Stimulated activated memory B cell treated with anti-CD40 and anti-IgM and Interleukin-4, amounts not matched to agents 10 μg/mL and 1 μg/mL and 100 μg/mL, for 72 hours (primary cell): ENCODE results near the gene PCMTD2.

Experiments
- ATAC-seq: fragments of 150-1000 bp; cut with Tn5 transposase; 2 replicates; pipeline ENCODE4 v1.10.0; 2021
- H3K27ac Mint-ChIP-seq: one replicate; pipeline ENCODE4 v1.8.0; 2022; ENCODE audit warnings: mild to moderate bottlenecking, mixed read lengths
- H3K27me3 Mint-ChIP-seq: one replicate; pipeline ENCODE4 v1.8.0; 2022; ENCODE audit warnings: mixed read lengths
- H3K36me3 Mint-ChIP-seq: one replicate; pipeline ENCODE4 v1.8.0; 2022; ENCODE audit warnings: mixed read lengths
- H3K4me1 Mint-ChIP-seq: one replicate; pipeline ENCODE4 v1.8.0; 2022; ENCODE audit warnings: mixed read lengths
- H3K4me3 Mint-ChIP-seq: one replicate; pipeline ENCODE4 v1.8.0; 2022; ENCODE audit warnings: mild to moderate bottlenecking, moderate library complexity, mixed read lengths
- H3K9me3 Mint-ChIP-seq: one replicate; pipeline ENCODE4 v1.8.0; 2022; ENCODE audit warnings: mixed read lengths

PCMTD2 gene

DNA sequence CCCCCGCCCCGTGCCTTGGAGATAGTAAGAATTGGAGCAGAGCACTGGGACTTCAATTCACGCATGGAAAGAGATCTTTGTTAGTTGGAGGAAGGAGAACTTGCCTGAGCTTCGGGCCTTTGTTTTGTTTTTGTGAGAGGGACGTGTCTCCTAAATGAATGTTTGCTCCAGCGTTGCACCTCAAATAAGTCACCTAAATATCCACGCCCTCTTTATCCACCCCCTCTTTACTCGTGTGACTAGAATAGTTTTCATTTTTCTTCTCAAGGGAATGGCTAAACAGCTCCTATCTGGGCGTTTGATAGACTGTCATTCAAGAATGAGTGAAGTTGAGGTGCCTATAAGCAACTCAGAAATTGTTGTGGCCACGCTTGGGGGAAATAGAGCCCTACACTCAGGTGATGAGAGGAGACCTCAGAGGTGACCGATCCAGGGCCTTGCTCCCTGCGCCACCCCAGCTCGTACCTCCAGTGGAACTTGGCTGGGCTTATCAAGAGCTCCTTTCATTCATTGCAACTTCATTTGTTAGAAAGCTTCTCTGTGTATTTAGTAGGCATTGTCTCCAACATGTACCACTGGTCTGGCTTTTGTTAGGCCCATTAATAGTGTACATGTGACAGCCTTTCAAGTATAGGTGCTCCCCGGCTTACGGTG lies 861 bp downstream of the PCMTD2 start:
- Mint-ChIP-seq H3K27ac (peak overlapping the region; percentile 99), H3K4me1 (peaks cover 74% of the 10 kb centered on the region), H3K27me3 (no peaks in the 10 kb centered on the region), H3K4me3 (peak overlapping the region; percentile 100), H3K36me3 (peaks cover 21% of the 10 kb centered on the region), H3K9me3 (no peaks in the 10 kb centered on the region)
- no peak for ATAC-seq

DNA sequence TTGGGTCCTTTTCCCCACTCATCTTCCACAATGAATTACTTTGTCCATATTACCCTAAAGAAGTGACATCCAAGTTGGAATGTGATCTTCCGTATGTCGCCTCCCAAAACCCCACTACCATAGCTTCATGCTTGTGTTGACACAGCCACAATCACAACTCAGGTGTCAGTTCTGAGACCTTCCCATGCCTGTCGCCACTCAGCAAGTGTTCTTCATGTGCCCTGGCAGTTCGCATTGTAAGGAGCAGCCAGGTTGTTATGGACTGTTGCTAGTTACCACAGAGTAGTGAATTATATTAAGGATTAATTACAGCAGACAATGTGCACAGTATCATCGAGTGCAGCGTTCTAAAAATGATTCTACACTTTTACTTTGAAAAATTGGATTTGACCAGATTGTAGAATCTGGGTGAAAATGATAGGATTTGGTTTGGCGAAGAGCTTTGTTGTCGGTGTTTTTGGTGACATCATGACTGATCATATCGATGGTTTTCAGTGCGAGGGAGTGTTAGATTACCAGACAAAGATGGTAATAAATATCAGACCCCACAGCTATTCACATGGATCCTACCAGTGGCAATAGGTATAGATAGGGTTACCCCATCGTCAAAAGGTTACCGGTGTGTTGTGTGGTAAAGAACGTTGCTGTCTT lies 1.7 kb downstream of the PCMTD2 start:
- Mint-ChIP-seq H3K36me3 (peaks cover 24% of the 10 kb centered on the region), H3K4me1 (peaks cover 75% of the 10 kb centered on the region), H3K27ac (peak overlapping the region; percentile 99), H3K4me3 (peak overlapping the region; percentile 100), H3K9me3 (no peaks in the 10 kb centered on the region), H3K27me3 (no peaks in the 10 kb centered on the region)
- ATAC-seq = no peak

DNA sequence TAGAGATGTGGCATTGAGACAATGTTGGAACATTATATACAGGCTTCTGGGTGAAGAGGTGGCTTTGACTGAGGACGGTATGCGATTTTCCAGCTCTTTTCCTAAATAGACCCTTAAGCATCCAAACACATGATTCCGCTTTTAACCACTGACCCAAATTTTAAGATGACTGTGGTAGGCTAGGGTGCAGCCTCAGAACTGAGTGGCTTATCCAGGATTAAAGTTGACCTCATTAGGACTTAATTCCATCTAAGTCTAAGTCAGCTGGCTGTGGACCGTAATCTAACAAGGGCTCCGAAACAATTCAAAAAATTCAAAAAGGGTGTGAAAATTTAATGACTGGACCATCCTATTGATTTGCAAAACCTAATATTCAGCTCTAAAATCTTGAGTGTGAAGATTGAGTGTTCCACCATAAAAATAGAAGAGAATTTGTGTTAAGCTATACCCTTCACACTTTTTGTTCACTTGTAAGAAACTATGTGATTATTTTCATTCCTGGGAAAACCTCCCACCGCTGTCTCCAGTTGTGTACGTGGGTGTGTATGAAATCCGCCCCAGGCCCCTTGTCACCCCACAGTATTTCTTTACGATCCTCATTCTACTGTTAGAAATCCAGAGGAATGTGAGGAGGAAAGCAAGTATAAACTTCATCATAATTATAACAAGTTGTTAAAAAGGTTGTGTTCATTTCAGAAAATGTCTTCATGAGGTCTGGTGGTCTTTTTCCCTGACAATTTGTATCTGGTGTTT lies 2.7 kb downstream of the PCMTD2 start:
- H3K27me3 Mint-ChIP-seq = no peaks in the 10 kb centered on the region
- H3K4me3 Mint-ChIP-seq = no peak overlapping the region
- no peak overlapping the region for H3K27ac Mint-ChIP-seq
- H3K4me1 Mint-ChIP-seq = peaks cover 75% of the 10 kb centered on the region
- H3K9me3 Mint-ChIP-seq = no peaks in the 10 kb centered on the region
- no peak for ATAC-seq
- H3K36me3 Mint-ChIP-seq = peaks cover 34% of the 10 kb centered on the region

DNA sequence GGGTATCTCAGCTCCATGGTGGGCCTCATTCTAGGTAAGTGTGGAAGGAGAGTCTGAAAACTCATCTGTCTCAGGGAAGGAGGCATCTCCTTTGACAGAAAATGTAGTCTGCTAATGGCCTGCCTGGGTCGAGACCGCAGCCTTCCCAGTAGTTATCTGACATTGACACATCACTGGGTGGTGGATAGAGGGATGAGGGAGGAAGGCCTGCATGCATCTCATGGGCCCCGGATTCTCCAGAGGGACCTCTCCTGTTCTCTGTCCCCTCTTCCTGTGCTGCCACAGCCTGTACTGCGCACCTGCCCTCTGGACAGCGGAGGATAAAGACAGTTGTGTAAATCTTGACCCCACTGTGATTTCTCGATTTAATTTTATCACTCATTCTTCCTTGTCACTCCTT lies 4.7 kb downstream of the PCMTD2 start:
- no peaks in the 10 kb centered on the region for H3K9me3 Mint-ChIP-seq
- peaks cover 63% of the 10 kb centered on the region for H3K4me1 Mint-ChIP-seq
- peaks cover 41% of the 10 kb centered on the region for H3K36me3 Mint-ChIP-seq
- no peaks in the 10 kb centered on the region for H3K27me3 Mint-ChIP-seq
- no peak overlapping the region for H3K4me3 Mint-ChIP-seq
- H3K27ac Mint-ChIP-seq = no peak overlapping the region
- ATAC-seq = no peak

DNA sequence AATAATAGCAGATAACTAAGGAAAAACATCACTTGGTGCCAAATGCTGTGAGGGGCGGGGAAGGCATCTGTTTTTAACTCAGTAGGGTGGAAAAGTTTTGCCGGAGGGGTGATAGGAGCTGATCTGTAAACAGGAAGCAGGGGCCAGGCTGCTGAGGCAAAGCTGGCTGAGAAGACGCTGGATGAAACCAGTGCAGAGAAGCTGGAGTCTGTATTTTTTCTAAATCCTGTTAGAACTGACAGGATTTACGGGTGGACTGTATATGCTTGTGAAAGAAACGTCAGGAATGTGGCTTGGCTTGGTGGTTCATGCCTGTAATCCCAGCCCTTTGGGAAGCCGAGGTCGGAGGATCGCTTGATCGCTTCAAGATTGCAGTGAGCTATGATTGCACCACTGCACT lies 5.6 kb downstream of the PCMTD2 start:
- Mint-ChIP-seq H3K4me1 (peaks cover 60% of the 10 kb centered on the region), H3K9me3 (no peaks in the 10 kb centered on the region), H3K27me3 (no peaks in the 10 kb centered on the region), H3K4me3 (no peak overlapping the region), H3K27ac (no peak overlapping the region), H3K36me3 (peaks cover 48% of the 10 kb centered on the region)
- no peak for ATAC-seq

DNA sequence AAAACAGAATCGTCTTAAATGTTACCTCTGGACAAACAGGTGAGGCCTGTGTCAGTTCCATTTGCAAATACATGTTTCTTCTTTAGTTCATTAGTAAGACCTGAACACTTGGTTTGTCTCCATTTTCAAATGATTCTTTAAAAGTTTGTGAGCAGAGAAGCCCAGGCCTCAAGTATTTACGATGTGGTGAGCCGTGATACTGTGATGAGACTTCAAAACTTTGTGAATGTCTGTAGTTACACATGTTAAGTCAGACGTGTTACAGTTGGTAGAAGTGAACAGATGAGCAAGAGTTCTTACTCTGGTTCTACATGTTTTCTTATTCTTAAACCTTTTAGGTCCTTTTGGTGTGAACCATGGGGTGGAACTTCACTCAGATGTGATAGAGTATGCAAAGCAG lies 8.5 kb downstream of the PCMTD2 start:
- peaks cover 31% of the 10 kb centered on the region for H3K4me1 Mint-ChIP-seq
- peaks cover 53% of the 10 kb centered on the region for H3K36me3 Mint-ChIP-seq

DNA sequence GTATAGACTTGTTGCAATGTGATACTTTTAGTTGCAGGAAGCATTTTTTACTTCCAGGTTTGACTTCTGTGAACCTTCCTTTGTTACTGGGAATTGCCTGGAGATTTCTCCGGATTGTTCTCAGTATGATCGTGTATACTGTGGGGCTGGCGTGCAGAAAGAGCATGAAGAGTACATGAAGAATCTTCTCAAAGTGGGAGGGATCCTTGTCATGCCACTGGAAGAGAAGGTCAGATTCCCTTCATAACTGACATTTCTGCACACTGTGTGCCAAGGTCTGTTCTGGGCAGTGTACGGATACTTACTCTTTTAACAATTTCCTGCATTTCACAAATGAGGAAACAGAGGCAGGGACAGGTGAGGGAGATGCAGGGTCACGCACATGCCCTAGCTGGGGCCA lies 9.7 kb downstream of the PCMTD2 start:
- Mint-ChIP-seq H3K27me3 (no peaks in the 10 kb centered on the region), H3K27ac (no peak overlapping the region), H3K4me1 (peaks cover 36% of the 10 kb centered on the region), H3K9me3 (peaks cover 2% of the 10 kb centered on the region), H3K36me3 (peaks cover 61% of the 10 kb centered on the region), H3K4me3 (no peak overlapping the region)
- ATAC-seq = no peak

More for the DNA sequence above, 8.5 kb downstream of the PCMTD2 start:
- ATAC-seq = no peak
- no peak overlapping the region for H3K27ac Mint-ChIP-seq
- no peak overlapping the region for H3K4me3 Mint-ChIP-seq
- no peaks in the 10 kb centered on the region for H3K27me3 Mint-ChIP-seq
- H3K9me3 Mint-ChIP-seq = no peaks in the 10 kb centered on the region

DNA sequence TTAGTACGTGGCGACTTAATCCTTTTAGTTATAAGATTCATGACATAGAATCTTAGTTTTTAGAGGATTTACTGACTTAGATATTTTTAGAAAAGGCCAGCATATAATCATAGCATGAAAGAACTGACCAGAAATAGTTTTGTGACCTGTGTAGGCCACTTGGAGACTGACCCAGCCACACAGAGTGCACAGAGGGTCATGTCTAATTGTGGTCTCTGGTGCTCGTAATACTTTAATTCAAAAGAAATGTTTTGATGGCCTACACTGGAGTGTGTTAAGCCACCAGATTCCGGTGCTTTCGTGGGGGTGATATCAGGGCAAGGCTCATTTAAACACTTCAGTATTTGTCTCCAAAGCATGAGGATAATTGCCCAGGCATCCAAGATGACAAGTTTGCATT lies 11.4 kb downstream of the PCMTD2 start:
- Mint-ChIP-seq H3K27ac (no peak overlapping the region), H3K9me3 (peaks cover 3% of the 10 kb centered on the region), H3K4me1 (peaks cover 31% of the 10 kb centered on the region), H3K36me3 (peaks cover 59% of the 10 kb centered on the region), H3K4me3 (no peak overlapping the region), H3K27me3 (no peaks in the 10 kb centered on the region)
- no peak for ATAC-seq

DNA sequence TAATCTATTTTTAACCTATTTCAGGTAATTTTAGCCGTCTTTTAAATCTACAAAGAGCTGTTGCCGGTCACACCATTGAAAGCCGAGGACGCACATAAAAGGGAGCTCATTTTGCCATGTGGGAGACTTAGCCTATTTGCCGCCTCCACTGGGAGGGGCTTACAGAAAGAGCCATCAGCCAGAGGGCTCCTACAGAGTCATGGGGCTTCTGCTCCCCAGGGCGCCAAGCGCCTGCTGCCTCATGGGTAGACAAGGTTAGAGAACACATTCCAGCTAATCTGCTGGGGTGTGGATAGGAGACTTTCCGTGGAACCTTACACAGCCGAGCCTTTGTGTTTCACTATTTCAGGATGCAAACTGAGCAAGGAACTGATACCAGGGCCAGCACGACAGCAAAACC lies 12.6 kb downstream of the PCMTD2 start:
- H3K36me3 Mint-ChIP-seq = peaks cover 55% of the 10 kb centered on the region
- H3K4me1 Mint-ChIP-seq = peaks cover 22% of the 10 kb centered on the region
- H3K4me3 Mint-ChIP-seq = no peak overlapping the region

DNA sequence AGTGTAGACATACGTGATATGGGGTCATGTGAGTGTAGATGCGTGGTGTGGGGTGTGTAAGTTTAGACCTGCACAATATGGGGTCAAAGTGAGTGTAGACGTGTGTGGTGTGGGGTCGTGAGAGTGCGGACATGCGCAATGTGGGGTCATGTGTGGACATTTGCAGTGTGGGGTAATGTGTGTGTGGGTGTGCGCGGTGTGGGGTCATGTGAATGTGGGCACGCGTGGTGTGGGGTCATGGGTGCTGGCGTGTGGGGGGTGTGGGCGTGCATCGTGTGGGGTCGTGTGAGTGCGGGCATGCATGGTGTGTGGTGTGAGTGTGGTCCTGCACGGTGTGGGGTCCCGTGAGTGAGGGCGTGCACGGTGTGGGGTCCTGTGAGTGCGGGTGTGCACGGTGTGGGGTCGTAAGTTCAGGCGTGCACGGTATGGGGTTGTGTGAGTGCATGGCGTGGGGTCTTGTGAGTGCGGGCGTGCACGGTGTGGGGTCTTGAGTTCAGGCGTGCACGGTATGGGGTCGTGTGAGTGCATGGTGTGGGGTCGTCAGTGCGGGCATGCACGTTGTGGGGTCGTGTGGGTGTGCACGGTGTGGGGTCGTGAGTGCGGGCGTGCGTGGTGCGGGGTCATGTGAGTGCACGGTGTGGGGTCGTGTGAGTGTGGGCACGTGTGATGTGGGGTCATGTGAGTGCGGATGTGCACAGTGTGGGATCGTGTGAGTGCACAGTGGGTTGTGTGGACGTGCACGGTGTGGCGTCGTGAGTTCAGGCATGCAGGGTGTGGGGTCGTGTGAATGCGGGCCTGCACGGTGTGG lies 14.3 kb downstream of the PCMTD2 start:
- Mint-ChIP-seq H3K4me1 (peaks cover 20% of the 10 kb centered on the region), H3K36me3 (peaks cover 63% of the 10 kb centered on the region), H3K4me3 (no peak overlapping the region), H3K9me3 (peaks cover 3% of the 10 kb centered on the region), H3K27me3 (no peaks in the 10 kb centered on the region), H3K27ac (no peak overlapping the region)
- ATAC-seq = peak; percentile 55

More for the DNA sequence above, 12.6 kb downstream of the PCMTD2 start:
- no peak for ATAC-seq
- H3K27ac Mint-ChIP-seq = no peak overlapping the region
- H3K27me3 Mint-ChIP-seq = no peaks in the 10 kb centered on the region
- peaks cover 3% of the 10 kb centered on the region for H3K9me3 Mint-ChIP-seq

DNA sequence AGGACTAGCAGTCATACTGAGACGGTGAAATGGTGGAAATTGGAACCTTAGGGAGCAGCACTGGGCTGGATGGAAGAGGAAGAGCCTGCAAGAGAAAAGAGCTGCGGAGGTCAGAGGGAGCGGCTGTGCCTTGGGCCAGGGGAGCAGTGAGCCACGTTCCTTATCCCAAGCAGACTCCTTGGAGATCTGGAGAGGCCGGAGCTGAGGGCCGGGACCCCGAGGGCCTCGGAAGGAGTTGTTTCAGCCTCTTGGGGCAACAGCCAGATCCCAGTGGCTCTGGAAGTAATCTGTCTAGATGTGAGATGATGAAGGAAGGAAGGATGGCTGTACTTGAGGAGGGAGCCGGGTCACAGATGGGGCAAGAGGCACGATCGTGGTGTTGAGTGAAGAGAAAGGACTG lies 16.1 kb downstream of the PCMTD2 start:
- Mint-ChIP-seq H3K9me3 (peaks cover 3% of the 10 kb centered on the region), H3K36me3 (peaks cover 57% of the 10 kb centered on the region), H3K4me3 (no peak overlapping the region), H3K27ac (no peak overlapping the region), H3K4me1 (peaks cover 20% of the 10 kb centered on the region), H3K27me3 (no peaks in the 10 kb centered on the region)
- no peak for ATAC-seq

DNA sequence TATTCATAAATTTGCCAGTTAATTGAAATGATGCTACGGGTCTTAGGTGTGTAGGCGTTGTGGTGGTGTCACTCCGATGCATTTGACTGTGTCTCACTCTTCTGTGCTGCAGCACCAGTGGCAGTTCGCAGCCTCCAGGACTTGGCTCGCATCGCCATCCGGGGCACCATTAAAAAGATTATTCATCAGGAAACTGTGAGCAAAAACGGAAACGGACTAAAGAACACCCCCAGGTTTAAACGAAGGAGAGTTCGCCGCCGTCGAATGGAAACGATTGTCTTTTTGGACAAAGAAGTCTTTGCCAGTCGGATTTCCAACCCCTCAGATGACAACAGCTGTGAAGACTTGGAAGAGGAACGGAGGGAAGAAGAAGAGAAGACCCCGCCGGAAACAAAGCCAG lies 17.6 kb downstream of the PCMTD2 start:
- Mint-ChIP-seq H3K4me3 (no peak overlapping the region), H3K27ac (no peak overlapping the region), H3K36me3 (peaks cover 67% of the 10 kb centered on the region), H3K4me1 (peaks cover 20% of the 10 kb centered on the region), H3K27me3 (no peaks in the 10 kb centered on the region), H3K9me3 (peaks cover 3% of the 10 kb centered on the region)
- no peak for ATAC-seq

DNA sequence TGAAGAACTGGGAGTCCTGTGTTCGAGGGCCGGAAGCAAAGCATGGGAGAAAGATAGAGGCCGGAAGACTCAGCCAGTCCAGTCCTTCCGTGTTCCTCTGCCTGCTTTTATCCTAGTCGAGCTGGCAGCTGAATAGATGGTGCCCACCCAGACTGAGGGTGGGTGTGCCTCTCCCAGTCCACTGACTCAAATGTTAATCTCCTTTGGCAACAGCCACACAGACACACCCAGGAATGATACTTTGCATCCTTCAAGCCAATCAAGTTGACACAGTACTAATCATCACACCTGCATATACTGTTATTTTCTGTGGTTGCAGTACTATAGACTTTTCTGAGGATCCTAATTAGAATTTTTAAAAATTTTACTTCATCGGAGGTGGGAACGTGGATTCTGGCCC lies 21.3 kb downstream of the PCMTD2 start:
- Mint-ChIP-seq H3K4me1 (peaks cover 2% of the 10 kb centered on the region), H3K36me3 (peaks cover 35% of the 10 kb centered on the region), H3K27me3 (no peaks in the 10 kb centered on the region), H3K9me3 (no peaks in the 10 kb centered on the region), H3K4me3 (no peak overlapping the region), H3K27ac (no peak overlapping the region)
- no peak for ATAC-seq

DNA sequence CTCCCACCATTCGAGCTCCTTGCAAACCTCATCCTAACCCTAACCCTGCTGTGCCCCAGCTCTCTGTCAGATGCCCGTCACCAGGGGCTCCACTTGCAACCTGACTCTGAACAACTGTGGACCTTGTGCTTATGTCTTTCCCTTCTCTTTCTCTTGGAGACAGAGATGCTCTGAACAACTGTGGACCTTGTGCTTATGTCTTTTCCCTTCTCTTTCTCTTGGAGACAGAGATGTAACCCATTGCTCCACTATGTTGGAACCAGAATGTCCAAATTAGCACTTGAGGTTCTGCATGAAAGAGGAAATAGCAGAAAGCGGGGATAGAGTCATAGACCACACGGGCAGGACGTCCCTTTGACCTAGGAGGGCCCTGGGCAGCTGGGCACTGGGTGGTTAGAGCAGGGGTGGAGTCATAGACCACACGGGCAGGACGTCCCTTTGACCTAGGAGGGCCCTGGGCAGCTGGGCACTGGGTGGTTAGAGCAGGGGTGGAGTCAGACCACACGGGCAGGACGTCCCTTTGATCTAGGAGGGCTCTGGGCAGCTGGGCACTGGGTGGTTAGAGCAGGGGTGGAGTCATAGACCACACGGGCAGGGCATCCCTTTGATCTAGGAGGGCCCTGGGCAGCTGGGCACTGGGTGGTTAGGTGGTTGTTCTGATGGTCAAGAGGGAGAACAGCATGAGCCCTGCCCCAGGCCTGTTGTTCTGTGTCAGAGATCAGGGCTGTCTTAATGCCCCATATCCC lies 22.2 kb downstream of the PCMTD2 start:
- ATAC-seq = no peak
- H3K4me3 Mint-ChIP-seq = no peak overlapping the region
- no peaks in the 10 kb centered on the region for H3K4me1 Mint-ChIP-seq
- peaks cover 32% of the 10 kb centered on the region for H3K36me3 Mint-ChIP-seq
- no peaks in the 10 kb centered on the region for H3K27me3 Mint-ChIP-seq
- H3K9me3 Mint-ChIP-seq = no peaks in the 10 kb centered on the region
- no peak overlapping the region for H3K27ac Mint-ChIP-seq

DNA sequence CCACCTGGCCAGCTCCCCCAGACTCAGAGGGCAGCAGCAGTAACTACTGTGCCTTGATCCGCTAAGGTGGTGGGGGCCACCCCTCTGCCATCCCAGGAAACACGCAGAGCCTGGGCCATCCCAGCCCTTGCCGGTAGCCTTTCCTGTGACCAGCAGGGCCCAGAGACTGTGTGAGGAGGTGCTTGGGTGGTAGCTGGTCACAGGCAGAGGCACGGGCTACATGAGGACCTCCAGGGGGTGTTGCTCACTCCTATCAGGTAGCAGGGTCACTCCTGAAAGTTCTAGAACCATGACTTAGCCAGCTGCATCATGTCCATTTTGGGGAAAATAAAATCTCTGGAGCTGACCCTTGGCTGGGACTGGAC lies 22.8 kb downstream of the PCMTD2 start:
- Mint-ChIP-seq H3K36me3 (peaks cover 27% of the 10 kb centered on the region), H3K4me3 (no peak overlapping the region), H3K27ac (no peak overlapping the region), H3K27me3 (no peaks in the 10 kb centered on the region), H3K4me1 (no peaks in the 10 kb centered on the region), H3K9me3 (no peaks in the 10 kb centered on the region)
- ATAC-seq = no peak
